GM12878 (cell line): ENCODE data around the gene AKR1C4. TPM values are rescaled to one million over a fixed set of nuclear protein-coding genes. Genes with fewer than 3 reads are reported as not detected.

Experiments used
- ATAC-seq: fragments of 200-7000 bp; cut with Tn5 transposase; 3 replicates; pipeline ENCODE4 v1.9.1; 2020; ENCODE audit warnings: mild to moderate bottlenecking, moderate library complexity
- BruUV-seq: library from RNA; stranded (reverse); fragments of 400-500 nt; replicated peaks from 2 replicates; lab custom pipeline; 2021; lab: Mats Ljungman, UMichigan
- CTCF ChIA-PET: fragments of 300-600 bp; sonication (Branson Sonifier 250); formaldehyde crosslinking; extraction: SDS; loops from one replicate; lab custom pipeline; 2021; ENCODE audit warnings: inconsistent platforms; lab: Yijun Ruan, JAX
- POLR2A ChIA-PET: fragments of 350-600 bp; formaldehyde crosslinking; extraction: SDS; loops from one replicate; lab custom pipeline; 2021; ENCODE audit warnings: inconsistent platforms; lab: Charles Lee
- RAD21 ChIA-PET: fragments of 300-600 bp; sonication (Branson Sonifier 250); formaldehyde crosslinking; loops from one replicate; lab custom pipeline; 2023; ENCODE audit warnings: antibody characterized with exemption; ENCODE audit not compliant: unreplicated experiment; lab: Charles Lee
- SMC1A ChIA-PET: fragments of 300-600 bp; sonication (Branson Sonifier 250); formaldehyde crosslinking; loops from one replicate; lab custom pipeline; 2023; ENCODE audit not compliant: unreplicated experiment, uncharacterized antibody; lab: Charles Lee
- DNase-seq: peaks from one replicate; pipeline ENCODE4 v3.0.0-alpha.2; 2011; ENCODE audit warnings: low read depth, low spot score
- FAIRE-seq: peaks from 3 replicates; lab custom pipeline; 2011; peaks lifted over from hg19 to GRCh38; lab: Jason Lieb, UNC
- H2AFZ ChIP-seq: 2 replicates; pipeline ENCODE4 v1.6.0; 2011; ENCODE audit warnings: low read depth, low read length, control low read depth; ENCODE audit not compliant: control insufficient read depth
- H3K27ac ChIP-seq: 2 replicates; pipeline ENCODE4 v1.5.1; 2011; ENCODE audit warnings: control low read depth; ENCODE audit not compliant: control insufficient read depth, insufficient read depth
- H3K27me3 ChIP-seq, 2 experiments: replicated peaks in 1 of 2; 2 replicates each; pipeline versions ENCODE4 v1.6.0 to v1.6.1; 2011; ENCODE audit warnings: low read length in 1 of 2; ENCODE audit not compliant: control insufficient read depth in 2 of 2, insufficient read depth in 2 of 2
- H3K36me3 ChIP-seq, 2 experiments: 2 replicates each; pipeline ENCODE4 v1.5.1; 2011; ENCODE audit warnings: low read length in 1 of 2; ENCODE audit not compliant: control insufficient read depth in 2 of 2, insufficient read depth in 2 of 2
- H3K4me1 ChIP-seq: 2 replicates; pipeline ENCODE4 v1.6.1; 2011; ENCODE audit warnings: mild to moderate bottlenecking, low read length, moderate library complexity, mixed read lengths; ENCODE audit not compliant: control insufficient read depth, insufficient read depth
- H3K4me2 ChIP-seq: 2 replicates; pipeline ENCODE4 v1.6.0; 2011; ENCODE audit warnings: control low read depth; ENCODE audit not compliant: control insufficient read depth, insufficient read depth
- H3K4me3 ChIP-seq: fragments of 200-600 bp; sonication (generic); 2 replicates; pipeline ENCODE4 v1.5.1; 2016
- H3K79me2 ChIP-seq: 2 replicates; pipeline ENCODE4 v1.6.0; 2011; ENCODE audit warnings: low read length; ENCODE audit not compliant: control insufficient read depth, insufficient read depth
- H3K9ac ChIP-seq: 2 replicates; pipeline ENCODE4 v1.8.0; 2011; ENCODE audit warnings: low read length, control low read depth, mixed read lengths; ENCODE audit not compliant: control insufficient read depth, insufficient read depth
- H3K9me3 ChIP-seq: replicated peaks from 3 replicates; pipeline ENCODE4 v1.5.1; 2011; ENCODE audit warnings: mild to moderate bottlenecking, low read length; ENCODE audit not compliant: control insufficient read depth, insufficient read depth
- H4K20me1 ChIP-seq: 2 replicates; pipeline ENCODE4 v1.6.0; 2011; ENCODE audit not compliant: control insufficient read depth, insufficient read depth
- CBX3 ChIP-seq: fragments of 200-600 bp; sonication (generic); IDR thresholded peaks from 2 replicates; pipeline ENCODE4 v1.6.1; 2016; ENCODE audit warnings: low read depth, borderline replicate concordance
- ETV6 ChIP-seq, 2 experiments: fragments of 450-650 bp in 1 of 2; IDR thresholded peaks in 1 of 2; conservative IDR thresholded peaks in 1 of 2; 2 replicates each; pipeline ENCODE4 v1.6.1; 2014; ENCODE audit warnings: antibody characterized with exemption in 1 of 2, borderline replicate concordance in 1 of 2, low read depth in 1 of 2, mild to moderate bottlenecking in 1 of 2, moderate library complexity in 1 of 2
- GATAD2B ChIP-seq: fragments of 450-650 bp; conservative IDR thresholded peaks from 2 replicates; pipeline ENCODE4 v1.6.1; 2017; ENCODE audit warnings: low read depth, mild to moderate bottlenecking, moderate library complexity
- NR2C1 ChIP-seq: fragments of 450-650 bp; IDR thresholded peaks from 2 replicates; pipeline ENCODE4 v1.6.1; 2017; ENCODE audit warnings: antibody characterized with exemption, mild to moderate bottlenecking, moderate library complexity
- PAX5 ChIP-seq: IDR thresholded peaks from 2 replicates; pipeline ENCODE4 v1.6.1; 2011; ENCODE audit warnings: low read depth, low read length, borderline replicate concordance
- PBX3 ChIP-seq: IDR thresholded peaks from 2 replicates; pipeline ENCODE4 v1.6.1; 2011; ENCODE audit warnings: mild to moderate bottlenecking, low read depth, low read length, moderate library complexity; ENCODE audit not compliant: insufficient replicate concordance
- TCF12 ChIP-seq: IDR thresholded peaks from 2 replicates; pipeline ENCODE4 v1.6.1; 2011; ENCODE audit warnings: low read depth, mild to moderate bottlenecking, low read length
- ZNF384 ChIP-seq: IDR thresholded peaks from 2 replicates; pipeline ENCODE4 v1.6.1; 2012; ENCODE audit warnings: low read depth, mild to moderate bottlenecking, low read length, improper control_type of control experiment, borderline replicate concordance
- WGBS: methylation state at CpG from one replicate; pipeline ENCODE4 v1.1.6; 2016; ENCODE audit warnings: low lambda C conversion rate; ENCODE audit not compliant: insufficient replicate concordance, insufficient coverage; ENCODE audit errors: missing lambda C conversion rate; 5-methylcytosine and 5-hydroxymethylcytosine counted together
- in situ Hi-C: fragments of 300-500 bp; cut with MboI; formaldehyde crosslinking; loops from 9 replicates; pipeline ENCODE4 v1.14.3; 2018; ENCODE audit warnings: mixed read lengths
- intact Hi-C: fragments of 100-400 bp; cut with micrococcal nuclease; formaldehyde crosslinking; loops from one replicate; pipeline ENCODE4 v1.14.2; 2022; ENCODE audit not compliant: unreplicated experiment
- polyA plus RNA-seq, 11 experiments: library from polyadenylated mRNA; depleted of rRNA in 4 of 11; unstranded in 6 of 11; stranded (reverse) in 5 of 11; fragments of >200 nt; fragmentation: Nextera tagmentation in 4 of 11; fragmentation: Illumina TruSeq in 1 of 11; extraction: Ambion mirVana in 4 of 11; extraction: Trizol in 1 of 11; gene quantifications; 1 replicate in 1 of 11; 2 replicates in 10 of 11; pipeline versions ENCODE4 v1.2.1 to v1.2.3, GENCODE V29; 2011 to 2016; ENCODE audit warnings: inconsistent platforms in 2 of 11, missing spikeins in 2 of 11, low read depth in 1 of 11
- total RNA-seq, 4 experiments: library from RNA; depleted of rRNA in 3 of 4; stranded (reverse); fragments of >200 nt in 3 of 4; fragmentation: Illumina TruSeq in 1 of 4; extraction: Trizol in 1 of 4; gene quantifications; 2 replicates each; pipeline versions ENCODE4 v1.2.1 to v1.2.3, GENCODE V29; 2013 to 2021

Gene AKR1C4
- total and polyA plus RNA-seq, 10 of the 15 experiments (the other 5 are each of a cell fraction or from before 2014, with no cell fraction given), result 0.20 TPM; not detected in 9

GRCh38 chr10:5242585-5242984 lies 45.9 kb downstream of the AKR1C4 start:
- H3K79me2 ChIP-seq, result no peaks in the 10 kb centered on the region
- ChIA-PET SMC1A (no interaction called here), POLR2A (no interaction called here), RAD21 (no interaction called here), CTCF (no interaction called here)
- no peak overlapping the region for H3K9ac ChIP-seq
- no peaks in the 10 kb centered on the region for H4K20me1 ChIP-seq
- TF ChIP-seq NR2C1 (no peak), CBX3 (no peak), ZNF384 (no peak), ETV6 (conservative IDR thresholded peaks at IDR 0.05 in 1 of 2, IDR thresholded peaks at IDR 0.05 in 1 of 2; ENCODE audit: borderline replicate concordance in 1 of 2, low read depth in 1 of 2) (no peak), PAX5 (no peak), GATAD2B (no peak), PBX3 (no peak), TCF12 (no peak)
- no peak for ATAC-seq
- in situ Hi-C loops, result no loop called here
- FAIRE-seq, result no peak
- H3K4me2 ChIP-seq, result no peak overlapping the region
- WGBS, result 40% methylated on average over 1 of the region's 1 CpG
- no peaks in the 10 kb centered on the region for H3K9me3 ChIP-seq
- no peaks in the 10 kb centered on the region for H3K27me3 ChIP-seq
- H3K36me3 ChIP-seq, result no peaks in the 10 kb centered on the region
- no peak for DNase-seq
- H3K27ac ChIP-seq, result no peak overlapping the region
- H2AFZ ChIP-seq, result no peak overlapping the region
- intact Hi-C loops, result no loop called here
- no peak overlapping the region for H3K4me3 ChIP-seq
- H3K4me1 ChIP-seq, result no peaks in the 10 kb centered on the region
- no TSS peak for BruUV-seq
